Mucosa of stomach (tissue), 1 donor: ENCODE measurements around the gene MYO5B.

Experiments
- H3K27me3 ChIP-seq: one replicate; pipeline ENCODE4 v1.7.0; 2013; ENCODE audit warnings: mild to moderate bottlenecking, low read length; ENCODE audit not compliant: control insufficient read depth, insufficient read depth
- H3K36me3 ChIP-seq: one replicate; pipeline ENCODE4 v1.7.0; 2013; ENCODE audit warnings: low read length; ENCODE audit not compliant: control insufficient read depth, insufficient read depth
- H3K4me1 ChIP-seq: one replicate; pipeline ENCODE4 v1.7.0; 2013; ENCODE audit warnings: mild to moderate bottlenecking, low read length; ENCODE audit not compliant: control insufficient read depth, insufficient read depth
- H3K4me3 ChIP-seq: one replicate; pipeline ENCODE4 v1.7.0; 2013; ENCODE audit warnings: low read length
- H3K9ac ChIP-seq: one replicate; pipeline ENCODE4 v1.7.0; 2013; ENCODE audit warnings: mild to moderate bottlenecking, low read length, moderate library complexity
- H3K9me3 ChIP-seq: one replicate; pipeline ENCODE4 v1.7.0; 2013; ENCODE audit warnings: mild to moderate bottlenecking, low read length, moderate library complexity; ENCODE audit not compliant: control insufficient read depth
- donor health status: Pancreatic carcinoma.

Gene MYO5B

DNA sequence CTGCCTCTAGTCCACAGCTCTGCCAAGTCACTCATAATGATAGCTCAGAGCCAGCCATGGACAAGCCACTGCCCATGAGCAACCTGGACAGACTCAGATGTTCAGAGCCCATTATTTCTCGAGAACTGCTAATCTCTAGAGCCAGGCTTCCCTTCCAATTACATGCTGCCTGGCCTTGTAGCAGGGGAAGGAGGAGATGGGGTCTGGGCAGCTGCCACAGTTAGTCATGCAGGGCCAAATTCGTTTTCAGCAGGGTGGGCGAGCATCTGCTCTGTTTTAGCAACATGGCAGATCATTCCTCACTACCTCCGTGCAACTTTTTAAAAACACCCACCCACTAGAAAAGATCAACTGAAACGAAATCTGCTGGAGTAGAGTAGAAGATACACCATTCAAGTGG, 141.8 kb downstream of the MYO5B start:
- no peaks in the 10 kb centered on the region for H3K27me3 ChIP-seq
- no peaks in the 10 kb centered on the region for H3K36me3 ChIP-seq
- H3K9me3 ChIP-seq = no peaks in the 10 kb centered on the region
- H3K4me1 ChIP-seq = no peaks in the 10 kb centered on the region
- H3K4me3 ChIP-seq = no peak overlapping the region
- no peak overlapping the region for H3K9ac ChIP-seq

DNA sequence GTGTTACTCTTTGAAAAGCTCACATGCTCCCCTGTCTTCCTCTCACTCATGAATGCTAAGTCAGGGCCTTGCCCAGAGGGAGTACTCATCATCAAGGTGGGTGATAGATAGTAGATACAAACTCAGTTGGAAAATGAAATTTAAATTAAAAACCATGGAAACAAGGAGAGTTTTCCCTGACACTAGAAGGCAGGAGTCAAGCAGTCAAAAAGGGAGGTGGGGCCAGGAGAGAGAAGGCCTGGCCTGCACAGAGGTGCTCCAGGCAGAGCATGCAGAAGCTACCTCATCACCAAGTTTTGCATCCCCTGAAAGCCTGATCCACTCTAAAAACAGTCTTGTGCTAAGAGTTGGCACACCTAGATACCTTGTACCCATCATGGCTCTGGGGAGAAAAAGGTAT, 143.7 kb downstream of the MYO5B start:
- no peak overlapping the region for H3K9ac ChIP-seq
- no peak overlapping the region for H3K4me3 ChIP-seq
- no peaks in the 10 kb centered on the region for H3K36me3 ChIP-seq
- H3K9me3 ChIP-seq = no peaks in the 10 kb centered on the region
- H3K4me1 ChIP-seq = no peaks in the 10 kb centered on the region
- H3K27me3 ChIP-seq = no peaks in the 10 kb centered on the region

DNA sequence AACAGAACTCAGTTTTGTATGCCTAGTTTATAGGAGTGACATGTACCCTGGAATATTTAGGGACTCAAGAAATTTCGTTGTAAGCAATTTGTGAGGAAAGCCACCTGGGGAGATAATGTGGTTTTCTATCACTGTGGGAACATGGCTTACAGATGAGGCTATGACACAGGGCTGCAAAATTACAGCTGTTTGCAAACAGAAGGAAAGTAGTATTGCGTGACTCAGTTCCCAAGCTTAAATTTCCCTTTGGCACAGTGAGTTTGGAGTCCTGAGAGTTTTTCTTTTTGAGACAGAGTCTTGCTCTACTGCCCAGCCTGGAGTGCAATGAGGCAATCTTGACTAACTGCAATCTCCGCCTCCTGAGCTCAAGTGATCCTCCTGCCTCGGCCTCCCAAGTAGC, 149.8 kb downstream of the MYO5B start:
- no peaks in the 10 kb centered on the region for H3K27me3 ChIP-seq

DNA sequence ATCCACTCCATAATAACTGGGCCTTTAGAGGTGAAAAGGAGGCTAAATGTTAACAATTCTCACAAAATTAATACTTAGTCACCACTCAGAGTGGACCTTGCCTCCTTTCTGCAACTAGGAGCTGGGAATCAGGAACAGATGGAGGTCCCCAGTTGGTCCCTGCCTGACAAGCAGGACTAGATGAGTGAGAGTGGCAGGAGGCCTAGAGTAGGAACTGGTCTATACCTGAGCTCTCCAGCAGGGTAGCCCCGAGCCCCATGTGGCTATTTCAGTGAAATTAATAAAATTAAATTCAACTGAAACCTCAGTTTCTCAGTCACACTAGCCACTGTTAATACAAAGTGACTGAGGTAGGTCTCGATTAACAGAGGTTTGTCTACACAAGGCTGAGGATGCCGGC, 150.5 kb downstream of the MYO5B start:
- Histone ChIP-seq H3K9ac (no peak overlapping the region), H3K9me3 (no peaks in the 10 kb centered on the region), H3K4me3 (no peak overlapping the region), H3K36me3 (no peaks in the 10 kb centered on the region), H3K27me3 (no peaks in the 10 kb centered on the region), H3K4me1 (no peaks in the 10 kb centered on the region)

More for the DNA sequence above, 149.8 kb downstream of the MYO5B start:
- Histone ChIP-seq H3K4me1 (no peaks in the 10 kb centered on the region), H3K9ac (no peak overlapping the region), H3K9me3 (no peaks in the 10 kb centered on the region), H3K36me3 (no peaks in the 10 kb centered on the region), H3K4me3 (no peak overlapping the region)

DNA sequence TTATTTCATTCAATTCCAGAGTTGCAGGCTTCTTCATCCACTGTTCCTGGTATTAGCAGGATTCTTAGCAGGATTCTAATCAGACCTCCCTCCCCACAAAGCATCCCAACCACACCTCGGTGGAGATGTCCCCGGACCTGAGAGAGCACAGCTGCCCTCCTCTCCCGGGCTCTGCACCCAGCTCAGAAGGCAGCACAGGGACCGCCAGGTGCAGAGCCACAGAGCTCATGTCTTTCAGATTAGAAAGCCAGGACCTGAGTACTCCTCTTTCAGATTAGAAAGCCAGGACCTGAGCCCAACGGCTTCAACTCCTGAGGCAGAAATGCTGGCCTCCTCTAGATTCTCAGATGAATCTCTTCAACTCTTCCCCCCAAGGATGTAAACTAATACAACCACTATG, 152.3 kb downstream of the MYO5B start:
- Histone ChIP-seq H3K27me3 (no peaks in the 10 kb centered on the region), H3K4me1 (no peaks in the 10 kb centered on the region), H3K4me3 (no peak overlapping the region), H3K9ac (no peak overlapping the region), H3K36me3 (no peaks in the 10 kb centered on the region), H3K9me3 (no peaks in the 10 kb centered on the region)

DNA sequence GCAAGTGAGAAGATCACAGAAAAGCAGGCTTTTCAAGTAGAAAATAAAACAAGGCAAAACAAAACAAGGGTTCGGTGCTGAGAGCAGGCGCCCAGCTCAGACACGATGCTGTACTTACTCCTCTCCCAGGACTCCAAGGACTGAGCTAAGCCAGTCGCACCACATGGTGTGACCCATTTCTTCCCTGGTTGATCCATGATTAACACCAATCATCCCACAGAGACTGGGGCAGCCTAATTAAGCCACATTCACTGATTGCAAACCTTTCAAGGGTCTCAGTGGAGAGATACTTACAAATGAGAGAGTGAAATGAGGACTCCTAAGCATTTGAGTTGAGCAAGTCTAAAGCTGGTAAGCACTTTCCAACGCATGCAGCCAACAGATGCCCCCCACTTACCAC, 155.2 kb downstream of the MYO5B start:
- Histone ChIP-seq H3K9ac (no peak overlapping the region), H3K27me3 (no peaks in the 10 kb centered on the region), H3K9me3 (no peaks in the 10 kb centered on the region), H3K4me3 (no peak overlapping the region), H3K36me3 (no peaks in the 10 kb centered on the region), H3K4me1 (no peaks in the 10 kb centered on the region)

DNA sequence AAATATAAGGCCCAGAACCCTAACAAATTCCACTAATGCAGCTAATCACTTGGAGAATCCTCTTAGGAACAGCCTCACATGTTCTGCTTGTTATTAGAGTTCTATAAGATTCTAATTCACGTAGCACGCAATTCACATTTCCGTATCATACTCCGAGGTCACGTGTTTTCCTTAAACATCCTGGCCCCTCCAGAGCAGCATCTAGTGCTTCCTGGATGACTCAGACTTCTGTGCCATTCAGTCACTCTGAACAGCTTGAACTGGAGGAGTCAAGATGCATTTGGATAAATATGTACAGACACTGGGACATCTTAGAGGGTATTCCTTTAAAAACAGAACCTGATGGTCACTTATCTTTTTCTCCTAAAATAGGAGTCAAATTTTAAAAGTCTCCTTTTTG, 156.5 kb downstream of the MYO5B start:
- H3K36me3 ChIP-seq = no peaks in the 10 kb centered on the region
- no peaks in the 10 kb centered on the region for H3K9me3 ChIP-seq
- no peak overlapping the region for H3K4me3 ChIP-seq
- H3K27me3 ChIP-seq = no peaks in the 10 kb centered on the region
- H3K4me1 ChIP-seq = no peaks in the 10 kb centered on the region
- no peak overlapping the region for H3K9ac ChIP-seq

DNA sequence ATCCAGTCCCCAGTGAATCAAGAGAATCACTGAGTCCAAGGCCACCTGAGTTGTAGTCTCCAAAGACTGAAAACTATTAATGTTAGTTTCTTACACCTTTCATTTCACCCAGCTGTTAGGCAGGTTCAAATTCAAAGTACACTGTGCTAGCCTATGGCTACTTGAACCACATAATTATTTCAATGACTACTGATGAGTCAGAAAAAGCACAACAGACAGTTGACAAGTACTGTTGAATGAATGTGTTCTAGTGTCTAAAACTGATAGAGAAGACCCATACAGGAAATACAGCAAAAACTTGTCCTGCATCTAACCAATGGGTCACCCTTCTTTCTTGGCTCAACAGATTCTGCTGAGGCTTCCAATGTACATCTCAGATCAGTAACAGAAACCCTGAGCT, 160.9 kb downstream of the MYO5B start:
- H3K9me3 ChIP-seq = no peaks in the 10 kb centered on the region
- no peaks in the 10 kb centered on the region for H3K27me3 ChIP-seq
- H3K4me1 ChIP-seq = no peaks in the 10 kb centered on the region
- no peak overlapping the region for H3K4me3 ChIP-seq
- H3K9ac ChIP-seq = no peak overlapping the region
- no peaks in the 10 kb centered on the region for H3K36me3 ChIP-seq

DNA sequence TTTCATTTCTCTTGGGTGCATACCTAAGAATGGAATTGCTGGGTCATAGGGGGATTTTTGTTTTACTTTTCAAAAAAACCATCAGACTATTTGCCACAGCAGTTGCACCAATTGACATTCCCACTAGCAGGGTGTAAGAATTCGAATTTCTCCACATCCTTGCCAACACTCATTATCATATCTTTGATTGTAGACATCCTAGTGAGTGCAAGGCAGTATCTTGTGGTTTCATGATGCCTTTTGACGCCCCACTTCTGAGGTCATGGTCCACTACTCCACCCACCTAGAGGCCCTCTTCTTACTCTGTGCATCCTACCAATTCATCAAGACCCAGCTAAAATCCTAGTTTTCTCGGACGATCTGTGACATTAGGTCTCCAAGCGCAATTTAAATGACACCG, 161.9 kb downstream of the MYO5B start:
- no peak overlapping the region for H3K9ac ChIP-seq
- no peaks in the 10 kb centered on the region for H3K9me3 ChIP-seq
- H3K27me3 ChIP-seq = no peaks in the 10 kb centered on the region
- no peaks in the 10 kb centered on the region for H3K4me1 ChIP-seq
- no peaks in the 10 kb centered on the region for H3K36me3 ChIP-seq
- no peak overlapping the region for H3K4me3 ChIP-seq

DNA sequence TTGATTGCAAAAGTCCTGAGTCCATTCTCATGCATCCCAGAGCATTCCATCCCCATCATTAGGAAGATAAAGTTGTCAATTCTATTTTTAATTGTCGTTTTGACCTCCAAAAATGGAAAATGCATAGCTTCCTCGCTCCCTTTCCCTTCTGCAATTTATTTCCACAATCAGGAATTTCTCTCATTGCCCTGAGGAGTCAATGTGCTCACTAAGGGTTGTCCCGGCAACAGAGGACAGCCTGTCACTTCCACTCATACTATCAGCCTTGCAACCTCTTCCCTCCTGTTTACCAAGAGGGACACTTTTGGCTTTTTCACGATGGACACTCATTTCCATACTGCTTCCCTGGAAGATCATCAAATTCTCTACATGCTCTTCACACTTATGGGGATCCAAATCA, 164.8 kb downstream of the MYO5B start:
- no peaks in the 10 kb centered on the region for H3K9me3 ChIP-seq
- H3K4me1 ChIP-seq = no peaks in the 10 kb centered on the region
- no peaks in the 10 kb centered on the region for H3K27me3 ChIP-seq
- no peak overlapping the region for H3K4me3 ChIP-seq
- no peaks in the 10 kb centered on the region for H3K36me3 ChIP-seq
- H3K9ac ChIP-seq = no peak overlapping the region

DNA sequence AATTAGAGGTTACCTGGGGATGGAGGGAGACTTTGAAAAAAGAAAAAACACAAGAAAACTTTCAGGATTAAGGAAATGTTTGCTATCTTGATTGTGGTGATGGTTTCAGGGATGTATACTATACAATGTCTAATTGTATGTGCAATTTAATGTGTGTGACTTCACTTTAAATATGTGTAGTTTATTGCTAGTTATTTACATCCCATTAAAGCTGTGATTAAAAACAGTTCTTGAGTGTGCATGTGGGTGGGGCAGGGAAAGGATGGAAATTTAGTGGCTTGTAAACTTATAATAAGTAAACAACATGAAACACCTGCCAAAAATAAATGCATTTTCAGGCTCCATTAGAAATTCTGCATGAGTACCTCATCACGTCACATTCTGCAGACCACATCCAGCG, 167.0 kb downstream of the MYO5B start:
- Histone ChIP-seq H3K4me3 (no peak overlapping the region), H3K27me3 (no peaks in the 10 kb centered on the region), H3K36me3 (no peaks in the 10 kb centered on the region), H3K4me1 (no peaks in the 10 kb centered on the region), H3K9ac (no peak overlapping the region), H3K9me3 (no peaks in the 10 kb centered on the region)

DNA sequence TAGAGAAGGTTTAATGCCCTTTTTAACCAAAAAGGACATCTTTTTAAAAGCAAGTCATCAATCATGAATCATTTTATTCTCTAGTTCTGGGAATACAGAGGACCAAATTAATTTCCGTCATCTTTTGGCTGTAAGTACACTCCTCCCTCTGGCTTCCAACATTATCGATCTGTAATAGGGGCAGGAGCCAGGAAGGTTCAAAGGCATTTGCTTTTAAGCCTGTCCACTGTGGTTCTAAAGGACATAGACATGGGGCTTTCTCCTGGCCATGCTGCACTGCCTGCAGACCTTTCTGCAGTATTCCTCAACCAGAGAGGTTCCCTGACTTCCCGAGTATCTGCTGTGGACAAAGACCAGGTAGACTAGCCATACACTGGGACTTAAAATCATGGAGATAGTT, 170.5 kb downstream of the MYO5B start:
- H3K4me3 ChIP-seq = no peak overlapping the region
- H3K9me3 ChIP-seq = no peaks in the 10 kb centered on the region
- no peaks in the 10 kb centered on the region for H3K27me3 ChIP-seq

DNA sequence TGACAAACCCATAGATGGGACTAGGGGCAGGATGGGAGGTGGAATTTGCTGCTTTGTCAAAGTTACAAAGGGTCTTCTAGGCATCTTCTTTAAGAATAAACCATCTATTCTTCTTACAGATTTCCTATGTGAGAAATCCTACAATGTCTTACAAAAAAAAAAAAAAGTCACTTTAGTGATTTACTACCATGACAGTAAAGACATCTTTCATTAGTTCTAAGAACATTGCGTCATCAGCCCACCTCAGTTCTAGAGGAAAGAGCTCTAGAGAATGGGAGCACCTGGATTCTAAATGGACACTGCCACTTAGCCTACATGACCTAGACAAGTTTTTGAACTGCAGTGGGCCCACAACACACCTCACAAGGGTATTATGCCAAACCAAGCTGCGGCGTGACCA, 172.0 kb downstream of the MYO5B start:
- H3K9me3 ChIP-seq = no peaks in the 10 kb centered on the region
- no peak overlapping the region for H3K9ac ChIP-seq
- H3K27me3 ChIP-seq = no peaks in the 10 kb centered on the region
- H3K4me3 ChIP-seq = no peak overlapping the region
- no peaks in the 10 kb centered on the region for H3K4me1 ChIP-seq
- H3K36me3 ChIP-seq = no peaks in the 10 kb centered on the region

More for the DNA sequence above, 170.5 kb downstream of the MYO5B start:
- no peaks in the 10 kb centered on the region for H3K4me1 ChIP-seq
- no peak overlapping the region for H3K9ac ChIP-seq
- no peaks in the 10 kb centered on the region for H3K36me3 ChIP-seq
